ENCODE results near the gene SFSWAP.

- TF ChIP-seq CTCF (IDR thresholded peaks at IDR 0.05 in 8 of 11, conservative IDR thresholded peaks at IDR 0.05 in 3 of 11) = no peak
- no peak for TF ChIP-seq POLR2AphosphoS5 (IDR thresholded peaks at IDR 0.05)
Measured at GRCh38 chr12:131720921-131721320, 10.0 kb downstream of the SFSWAP start.

Data from spleen (tissue), 7 donors.